ENCODE data around the gene PKNOX2.

PKNOX2 gene

GRCh38 chr11:125301346-125301745 is 136.8 kb downstream of the PKNOX2 start:
- intact Hi-C loops (cut with micrococcal nuclease), result no loop called here
- Mint-ChIP-seq H3K36me3 (ENCODE audit: low read depth) (no peaks in the 10 kb centered on the region), H3K9me3 (no peaks in the 10 kb centered on the region), H3K4me1 (ENCODE audit: low read depth) (no peaks in the 10 kb centered on the region), H3K4me3 (no peak overlapping the region), H3K27me3 (peaks cover 1% of the 10 kb centered on the region), H3K27ac (no peak overlapping the region)

- H3K27ac Mint-ChIP-seq, result no peak overlapping the region
- H3K36me3 Mint-ChIP-seq (ENCODE audit: low read depth), result no peaks in the 10 kb centered on the region
- H3K9me3 Mint-ChIP-seq, result no peaks in the 10 kb centered on the region
- no peaks in the 10 kb centered on the region for H3K27me3 Mint-ChIP-seq
- intact Hi-C loops (cut with micrococcal nuclease), result no loop called here
- H3K4me1 Mint-ChIP-seq (ENCODE audit: low read depth), result no peaks in the 10 kb centered on the region
- H3K4me3 Mint-ChIP-seq, result no peak overlapping the region
Observed at GRCh38 chr11:125303186-125303585, 138.6 kb downstream of the PKNOX2 start.

GRCh38 chr11:125303694-125304093 is 139.1 kb downstream of the PKNOX2 start:
- intact Hi-C loops (cut with micrococcal nuclease), result no loop called here
- H3K27ac Mint-ChIP-seq, result no peak overlapping the region
- no peaks in the 10 kb centered on the region for H3K9me3 Mint-ChIP-seq
- H3K27me3 Mint-ChIP-seq, result no peaks in the 10 kb centered on the region
- no peaks in the 10 kb centered on the region for H3K36me3 Mint-ChIP-seq (ENCODE audit: low read depth)
- no peaks in the 10 kb centered on the region for H3K4me1 Mint-ChIP-seq (ENCODE audit: low read depth)
- no peak overlapping the region for H3K4me3 Mint-ChIP-seq

- Mint-ChIP-seq H3K27ac (no peak overlapping the region), H3K9me3 (no peaks in the 10 kb centered on the region), H3K4me3 (no peak overlapping the region), H3K4me1 (ENCODE audit: low read depth) (no peaks in the 10 kb centered on the region), H3K27me3 (peaks cover 2% of the 10 kb centered on the region), H3K36me3 (ENCODE audit: low read depth) (no peaks in the 10 kb centered on the region)
- intact Hi-C loops (cut with micrococcal nuclease), result no loop called here
Observed at GRCh38 chr11:125304136-125304535, 139.6 kb downstream of the PKNOX2 start.

GRCh38 chr11:125304876-125305275 is 140.3 kb downstream of the PKNOX2 start:
- no peaks in the 10 kb centered on the region for H3K9me3 Mint-ChIP-seq
- intact Hi-C loops (cut with micrococcal nuclease), result no loop called here
- no peaks in the 10 kb centered on the region for H3K36me3 Mint-ChIP-seq (ENCODE audit: low read depth)
- no peak overlapping the region for H3K4me3 Mint-ChIP-seq
- H3K4me1 Mint-ChIP-seq (ENCODE audit: low read depth), result no peaks in the 10 kb centered on the region
- H3K27ac Mint-ChIP-seq, result no peak overlapping the region
- H3K27me3 Mint-ChIP-seq, result peaks cover 2% of the 10 kb centered on the region

- H3K27ac Mint-ChIP-seq, result no peak overlapping the region
- no peak overlapping the region for H3K4me3 Mint-ChIP-seq
- H3K9me3 Mint-ChIP-seq, result no peaks in the 10 kb centered on the region
- no peaks in the 10 kb centered on the region for H3K36me3 Mint-ChIP-seq (ENCODE audit: low read depth)
- intact Hi-C loops (cut with micrococcal nuclease), result no loop called here
- no peaks in the 10 kb centered on the region for H3K4me1 Mint-ChIP-seq (ENCODE audit: low read depth)
- H3K27me3 Mint-ChIP-seq, result peaks cover 2% of the 10 kb centered on the region
Observed at GRCh38 chr11:125305345-125305744, 140.8 kb downstream of the PKNOX2 start.

GRCh38 chr11:125306476-125306875 is 141.9 kb downstream of the PKNOX2 start:
- no peak overlapping the region for H3K4me3 Mint-ChIP-seq
- no peaks in the 10 kb centered on the region for H3K9me3 Mint-ChIP-seq
- intact Hi-C loops (cut with micrococcal nuclease), result no loop called here
- peaks cover 2% of the 10 kb centered on the region for H3K27me3 Mint-ChIP-seq
- H3K36me3 Mint-ChIP-seq (ENCODE audit: low read depth), result no peaks in the 10 kb centered on the region
- no peaks in the 10 kb centered on the region for H3K4me1 Mint-ChIP-seq (ENCODE audit: low read depth)
- H3K27ac Mint-ChIP-seq, result no peak overlapping the region

- H3K4me3 Mint-ChIP-seq, result no peak overlapping the region
- H3K9me3 Mint-ChIP-seq, result no peaks in the 10 kb centered on the region
- no peaks in the 10 kb centered on the region for H3K4me1 Mint-ChIP-seq (ENCODE audit: low read depth)
- H3K36me3 Mint-ChIP-seq (ENCODE audit: low read depth), result no peaks in the 10 kb centered on the region
- H3K27me3 Mint-ChIP-seq, result peaks cover 10% of the 10 kb centered on the region
- no peak overlapping the region for H3K27ac Mint-ChIP-seq
- intact Hi-C loops (cut with micrococcal nuclease), result no loop called here
Observed at GRCh38 chr11:125308246-125308645, 143.7 kb downstream of the PKNOX2 start.

- Mint-ChIP-seq H3K4me1 (ENCODE audit: low read depth) (no peaks in the 10 kb centered on the region), H3K9me3 (no peaks in the 10 kb centered on the region), H3K27me3 (peaks cover 13% of the 10 kb centered on the region), H3K36me3 (ENCODE audit: low read depth) (no peaks in the 10 kb centered on the region), H3K27ac (no peak overlapping the region), H3K4me3 (no peak overlapping the region)
- intact Hi-C loops (cut with micrococcal nuclease), result no loop called here
Observed at GRCh38 chr11:125312391-125312790, 147.8 kb downstream of the PKNOX2 start.

- Mint-ChIP-seq H3K36me3 (ENCODE audit: low read depth) (no peaks in the 10 kb centered on the region), H3K27me3 (peaks cover 13% of the 10 kb centered on the region), H3K4me1 (ENCODE audit: low read depth) (no peaks in the 10 kb centered on the region), H3K27ac (no peak overlapping the region), H3K4me3 (no peak overlapping the region), H3K9me3 (no peaks in the 10 kb centered on the region)
- intact Hi-C loops (cut with micrococcal nuclease), result no loop called here
Observed at GRCh38 chr11:125312812-125313211, 148.3 kb downstream of the PKNOX2 start.

GRCh38 chr11:125313271-125314219 is 149.0 kb downstream of the PKNOX2 start:
- Mint-ChIP-seq H3K27ac (no peak overlapping the region), H3K4me1 (ENCODE audit: low read depth) (no peaks in the 10 kb centered on the region), H3K36me3 (ENCODE audit: low read depth) (no peaks in the 10 kb centered on the region), H3K4me3 (no peak overlapping the region), H3K9me3 (no peaks in the 10 kb centered on the region), H3K27me3 (peaks cover 13% of the 10 kb centered on the region)
- intact Hi-C loops (cut with micrococcal nuclease), result no loop called here

- no peaks in the 10 kb centered on the region for H3K9me3 Mint-ChIP-seq
- H3K27ac Mint-ChIP-seq, result no peak overlapping the region
- intact Hi-C loops (cut with micrococcal nuclease), result no loop called here
- no peaks in the 10 kb centered on the region for H3K4me1 Mint-ChIP-seq (ENCODE audit: low read depth)
- peaks cover 10% of the 10 kb centered on the region for H3K27me3 Mint-ChIP-seq
- H3K4me3 Mint-ChIP-seq, result no peak overlapping the region
- no peaks in the 10 kb centered on the region for H3K36me3 Mint-ChIP-seq (ENCODE audit: low read depth)
Observed at GRCh38 chr11:125314276-125315078, 149.9 kb downstream of the PKNOX2 start.

- Mint-ChIP-seq H3K4me3 (no peak overlapping the region), H3K27me3 (peaks cover 11% of the 10 kb centered on the region), H3K9me3 (no peaks in the 10 kb centered on the region), H3K4me1 (ENCODE audit: low read depth) (no peaks in the 10 kb centered on the region), H3K27ac (no peak overlapping the region), H3K36me3 (ENCODE audit: low read depth) (no peaks in the 10 kb centered on the region)
- intact Hi-C loops (cut with micrococcal nuclease), result no loop called here
Observed at GRCh38 chr11:125315079-125315740, 150.7 kb downstream of the PKNOX2 start.

GRCh38 chr11:125317416-125317815 is 152.9 kb downstream of the PKNOX2 start:
- intact Hi-C loops (cut with micrococcal nuclease), result no loop called here
- Mint-ChIP-seq H3K9me3 (no peaks in the 10 kb centered on the region), H3K27ac (no peak overlapping the region), H3K4me3 (no peak overlapping the region), H3K36me3 (ENCODE audit: low read depth) (no peaks in the 10 kb centered on the region), H3K4me1 (ENCODE audit: low read depth) (no peaks in the 10 kb centered on the region), H3K27me3 (peaks cover 8% of the 10 kb centered on the region)

All from dendritic cell treated with granulocyte-macrophage colony-stimulating factor and Interleukin-4, amounts not matched to agents 40 ng/mL and 50 ng/mL, for 4 days (primary cell).